ENCODE results near the gene TFIP11. TPM values are rescaled to one million over a fixed set of nuclear protein-coding genes. Genes with fewer than 3 reads are reported as not detected.
A peak's percentile ranks its signal among the peaks of the same experiment; 100 is the strongest.

Gene TFIP11
- total RNA-seq (100 to 1,000 TPM; 111 TPM), total RNA-seq (56.3 to 191 (median 101) reads per million in 172 experiments)
- polyA plus RNA-seq (2013, experiment 1 of 2), result 31.8 TPM
- polyA plus RNA-seq (2013, experiment 2 of 2), result 35.3 TPM

- DNase-seq (peak; percentile 80 to 94 (median 88)), ATAC-seq (ENCODE audit: poor library complexity) (peak; percentile 89)
- TF ChIP-seq, protein P1, sequence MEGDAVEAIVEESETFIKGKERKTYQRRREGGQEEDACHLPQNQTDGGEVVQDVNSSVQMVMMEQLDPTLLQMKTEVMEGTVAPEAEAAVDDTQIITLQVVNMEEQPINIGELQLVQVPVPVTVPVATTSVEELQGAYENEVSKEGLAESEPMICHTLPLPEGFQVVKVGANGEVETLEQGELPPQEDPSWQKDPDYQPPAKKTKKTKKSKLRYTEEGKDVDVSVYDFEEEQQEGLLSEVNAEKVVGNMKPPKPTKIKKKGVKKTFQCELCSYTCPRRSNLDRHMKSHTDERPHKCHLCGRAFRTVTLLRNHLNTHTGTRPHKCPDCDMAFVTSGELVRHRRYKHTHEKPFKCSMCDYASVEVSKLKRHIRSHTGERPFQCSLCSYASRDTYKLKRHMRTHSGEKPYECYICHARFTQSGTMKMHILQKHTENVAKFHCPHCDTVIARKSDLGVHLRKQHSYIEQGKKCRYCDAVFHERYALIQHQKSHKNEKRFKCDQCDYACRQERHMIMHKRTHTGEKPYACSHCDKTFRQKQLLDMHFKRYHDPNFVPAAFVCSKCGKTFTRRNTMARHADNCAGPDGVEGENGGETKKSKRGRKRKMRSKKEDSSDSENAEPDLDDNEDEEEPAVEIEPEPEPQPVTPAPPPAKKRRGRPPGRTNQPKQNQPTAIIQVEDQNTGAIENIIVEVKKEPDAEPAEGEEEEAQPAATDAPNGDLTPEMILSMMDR (IDR thresholded peaks at IDR 0.05), result no peak
- H3K4me3 Mint-ChIP-seq, result peak within 1 kb of the TSS; percentile 98
- H3K27ac Mint-ChIP-seq, result peak within 1 kb of the TSS; percentile 95
- no peaks in the 10 kb centered on the region for H3K27me3 Mint-ChIP-seq
- POLR2A ChIA-PET, result interaction anchor here (0.6 to 3.7 kb wide), 9 partner anchors 9 to 160 kb away, joined by 3 to 54 read pairs (median 3); partner anchors contain the start of genes ASPHD2, HPS4, SRRD and TPST2
- intact Hi-C loops (cut with DNase I, micrococcal nuclease), result loop anchor here in 1 of 2 experiments (1.0 to 2.0 kb wide), 3 partner anchors 29 to 161 kb away; partner anchors contain the start of genes HPS4 and SRRD
- H3K9me3 Mint-ChIP-seq, result no peaks in the 10 kb centered on the region
- CTCF ChIA-PET, result interaction anchor here (1.0 to 1.9 kb wide), 3 partner anchors 9 to 29 kb away, joined by 3 to 7 read pairs (median 5); partner anchors contain the start of genes HPS4 and SRRD
- H3K4me1 Mint-ChIP-seq (ENCODE audit: low read depth), result peaks cover 46% of the 10 kb centered on the region
- Histone ChIP-seq H3K27ac (ENCODE audit: low read depth in 1 of 2, low read length in 2 of 2) (peak within 1 kb of the TSS; percentile 71 to 91), H3K4me1 (ENCODE audit: insufficient read depth, low read length) (peaks cover 22% of the 10 kb centered on the region), H3K4me3 (ENCODE audit: low read length) (peak within 1 kb of the TSS; percentile 99), H3K36me3 (ENCODE audit: insufficient read depth, low read length) (peaks cover 29% of the 10 kb centered on the region), H3K9me3 (ENCODE audit: control insufficient read depth in 1 of 2, insufficient read depth in 1 of 2, low read length in 2 of 2) (no peaks in the 10 kb centered on the region), H3K27me3 (ENCODE audit: control insufficient read depth in 1 of 2, insufficient read depth in 2 of 2, low read length in 2 of 2) (no peaks in the 10 kb centered on the region)
- H3K36me3 Mint-ChIP-seq (ENCODE audit: low read depth), result peaks cover 51% of the 10 kb centered on the region
These were observed at the start of gene TFIP11 for GRCh38 chr22:26512149-26512793. TFIP11 (minus strand) TSS chr22:26512473; CDS start chr22:26510272, 2,201 bp downstream.

DNA sequence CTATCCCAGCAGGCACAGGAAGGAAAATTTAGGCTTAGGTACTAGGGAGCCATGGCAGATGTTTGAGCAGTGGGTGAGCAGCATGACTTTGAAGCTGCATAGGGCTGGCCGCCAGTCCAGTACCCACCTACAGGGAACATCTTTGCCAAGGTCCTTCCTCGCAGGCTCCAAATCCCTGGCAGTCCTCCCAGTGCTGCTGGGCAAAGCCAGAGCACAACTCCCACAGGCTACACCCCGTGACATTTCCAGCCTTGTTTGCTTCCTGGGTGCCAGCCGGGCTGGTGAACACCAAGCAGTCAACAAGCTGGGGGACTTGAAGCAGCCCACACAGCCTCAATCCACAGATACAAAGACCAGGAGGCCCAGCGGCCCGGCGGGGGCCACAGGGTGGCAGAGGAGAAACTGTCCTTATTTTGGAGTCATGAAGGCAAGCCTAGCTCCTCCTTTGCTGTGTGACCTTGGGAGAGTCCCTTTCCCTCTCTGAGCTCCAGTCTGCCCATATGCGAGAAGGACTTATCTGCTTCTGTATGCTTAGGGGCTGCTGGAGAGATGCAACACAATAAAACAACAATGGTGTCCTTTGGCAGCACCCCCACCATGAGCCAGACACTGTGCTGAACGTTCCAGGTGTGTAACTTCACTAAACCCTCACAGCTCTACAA, 49.6 kb upstream of the TFIP11 start:
- no peaks in the 10 kb centered on the region for H3K4me1 Mint-ChIP-seq (ENCODE audit: low read depth)

GRCh38 chr22:26559961-26560575, 47.8 kb upstream of the TFIP11 start:
- intact Hi-C loops (cut with DNase I, micrococcal nuclease), result no loop called here
- H3K27me3 Mint-ChIP-seq, result no peaks in the 10 kb centered on the region
- ChIA-PET CTCF (no interaction called here), POLR2A (no interaction called here)
- peak overlapping the region; percentile 9 for H3K27ac Mint-ChIP-seq
- peaks cover 24% of the 10 kb centered on the region for H3K36me3 ChIP-seq (ENCODE audit: insufficient read depth, low read length)
- H3K27me3 ChIP-seq (ENCODE audit: control insufficient read depth in 1 of 2, insufficient read depth in 2 of 2, low read length in 2 of 2), result no peaks in the 10 kb centered on the region
- no peak for DNase-seq
- TF ChIP-seq, protein P1 (IDR thresholded peaks at IDR 0.05), result no peak
- no peaks in the 10 kb centered on the region for H3K36me3 Mint-ChIP-seq (ENCODE audit: low read depth)
- H3K27ac ChIP-seq (ENCODE audit: low read depth in 1 of 2, low read length in 2 of 2), result no peak overlapping the region
- no peaks in the 10 kb centered on the region for H3K4me1 Mint-ChIP-seq (ENCODE audit: low read depth)
- no peaks in the 10 kb centered on the region for H3K9me3 ChIP-seq (ENCODE audit: control insufficient read depth in 1 of 2, insufficient read depth in 1 of 2, low read length in 2 of 2)
- no peaks in the 10 kb centered on the region for H3K9me3 Mint-ChIP-seq
- H3K4me1 ChIP-seq (ENCODE audit: insufficient read depth, low read length), result peaks cover 7% of the 10 kb centered on the region
- no peak for ATAC-seq (ENCODE audit: poor library complexity)
- H3K4me3 Mint-ChIP-seq, result no peak overlapping the region
- no peak overlapping the region for H3K4me3 ChIP-seq (ENCODE audit: low read length)

More for the DNA sequence above, 49.6 kb upstream of the TFIP11 start:
- H3K27ac Mint-ChIP-seq, result no peak overlapping the region
- no peaks in the 10 kb centered on the region for H3K9me3 Mint-ChIP-seq
- Histone ChIP-seq H3K4me1 (ENCODE audit: insufficient read depth, low read length) (peaks cover 10% of the 10 kb centered on the region), H3K36me3 (ENCODE audit: insufficient read depth, low read length) (peaks cover 17% of the 10 kb centered on the region), H3K27ac (ENCODE audit: low read depth in 1 of 2, low read length in 2 of 2) (no peak overlapping the region), H3K27me3 (ENCODE audit: control insufficient read depth in 1 of 2, insufficient read depth in 2 of 2, low read length in 2 of 2) (no peaks in the 10 kb centered on the region), H3K9me3 (ENCODE audit: control insufficient read depth in 1 of 2, insufficient read depth in 1 of 2, low read length in 2 of 2) (no peaks in the 10 kb centered on the region), H3K4me3 (ENCODE audit: low read length) (no peak overlapping the region)
- H3K36me3 Mint-ChIP-seq (ENCODE audit: low read depth), result no peaks in the 10 kb centered on the region
- TF ChIP-seq, protein P1 (IDR thresholded peaks at IDR 0.05), result no peak
- intact Hi-C loops (cut with DNase I, micrococcal nuclease), result no loop called here
- no peak overlapping the region for H3K4me3 Mint-ChIP-seq
- CTCF ChIA-PET, result no interaction called here
- DNase-seq (no peak), ATAC-seq (ENCODE audit: poor library complexity) (no peak)
- H3K27me3 Mint-ChIP-seq, result no peaks in the 10 kb centered on the region
- POLR2A ChIA-PET, result no interaction called here

Data from CD4-positive, alpha-beta T cell (primary cell).